HK-2 (cell line): ENCODE results near the gene FBXO9.

Experiments
- DNase-seq: peaks from one replicate; pipeline ENCODE4 v3.0.0-alpha.2; 2018; ENCODE audit not compliant: unreplicated experiment

The FBXO9 gene

GRCh38 chr6:53065266-53066076 is at the start of gene FBXO9:
TSS of gene FBXO9 (plus strand) at chr6:53065404. CDS start at chr6:53065790, 386 bp downstream.
- DNase-seq, result peak; percentile 68

- no peak for DNase-seq
These were observed 49.7 kb upstream of the FBXO9 start for GRCh38 chr6:53015486-53015885.

GRCh38 chr6:53018446-53018845 is 46.8 kb upstream of the FBXO9 start:
- no peak for DNase-seq

- no peak for DNase-seq
These were observed 45.0 kb upstream of the FBXO9 start for GRCh38 chr6:53020005-53020744.

- DNase-seq, result no peak
These were observed 41.9 kb upstream of the FBXO9 start for GRCh38 chr6:53023323-53023722.

GRCh38 chr6:53026526-53026925 is 38.7 kb upstream of the FBXO9 start:
- DNase-seq, result no peak

GRCh38 chr6:53027131-53027718 is 38.0 kb upstream of the FBXO9 start:
- no peak for DNase-seq

GRCh38 chr6:53028467-53028866 is 36.7 kb upstream of the FBXO9 start:
- no peak for DNase-seq

- no peak for DNase-seq
These were observed 35.9 kb upstream of the FBXO9 start for GRCh38 chr6:53029257-53029656.

- DNase-seq, result no peak
These were observed 35.4 kb upstream of the FBXO9 start for GRCh38 chr6:53029761-53030160.

GRCh38 chr6:53031281-53031680 is 33.9 kb upstream of the FBXO9 start:
- DNase-seq, result no peak

GRCh38 chr6:53032849-53033248 is 32.4 kb upstream of the FBXO9 start:
- DNase-seq, result no peak

GRCh38 chr6:53033764-53034163 is 31.4 kb upstream of the FBXO9 start:
- DNase-seq, result no peak

GRCh38 chr6:53035549-53036213 is 29.5 kb upstream of the FBXO9 start:
- DNase-seq, result no peak

GRCh38 chr6:53038141-53038540 is 27.1 kb upstream of the FBXO9 start:
- no peak for DNase-seq

GRCh38 chr6:53038596-53038995 is 26.6 kb upstream of the FBXO9 start:
- DNase-seq, result no peak

GRCh38 chr6:53041356-53041755 is 23.8 kb upstream of the FBXO9 start:
- no peak for DNase-seq

GRCh38 chr6:53042112-53042511 is 23.1 kb upstream of the FBXO9 start:
- no peak for DNase-seq

GRCh38 chr6:53043581-53043980 is 21.6 kb upstream of the FBXO9 start:
- DNase-seq, result no peak

- peak; percentile 34 for DNase-seq
These were observed 21.1 kb upstream of the FBXO9 start for GRCh38 chr6:53044071-53044470.

- DNase-seq, result no peak
These were observed 20.6 kb upstream of the FBXO9 start for GRCh38 chr6:53044572-53044971.
